Measurements from ENCODE around the gene PLS1. TPM values are rescaled to one million over a fixed set of nuclear protein-coding genes. Genes with fewer than 3 reads are reported as not detected.

Gene PLS1
- total and polyA plus RNA-seq, 2 of the 8 experiments (the other 6 are each of a cell fraction or from before 2014, with no cell fraction given): 18.7 to 44.7 TPM

GRCh38 chr3:142690613-142691012 is 94.4 kb downstream of the PLS1 start (continued):
- no peak for TF ChIP-seq CTCF (IDR thresholded peaks at IDR 0.05; ENCODE audit: control extremely low read depth in 1 of 3, insufficient read depth in 1 of 3, low read depth in 1 of 3, low read length in 3 of 3)
- TF ChIP-seq CREB1 (IDR thresholded peaks at IDR 0.05): no peak
- no peak for TF ChIP-seq RBBP5 (IDR thresholded peaks at IDR 0.05; ENCODE audit: borderline replicate concordance, low read depth, low read length)
- no peak for TF ChIP-seq TAF1 (IDR thresholded peaks at IDR 0.05; ENCODE audit: low read depth, low read length)
- no peak for TF ChIP-seq ATF3 (IDR thresholded peaks at IDR 0.05; ENCODE audit: insufficient read depth, low read depth, low read length)
